A549 (cell line): ENCODE results near the gene TTC1.

Experiments
- CTCF ChIP-seq: fragments of >200 bp; sonication (Bioruptor Twin); formaldehyde crosslinking; IDR thresholded peaks from 3 replicates; pipeline ENCODE4 v1.5.1; 2016
- ESRRA ChIP-seq: fragments of 150-350 bp; IDR thresholded peaks from 2 replicates; pipeline ENCODE4 v1.6.1; 2014; ENCODE audit warnings: mild to moderate bottlenecking, low read length, borderline replicate concordance
- HES2 ChIP-seq: fragments of >200 bp; sonication (Bioruptor Twin); formaldehyde crosslinking; IDR thresholded peaks from 2 replicates; pipeline ENCODE4 v1.6.1; 2016
- JUN ChIP-seq, 2 experiments: fragments of >200 bp; sonication (Bioruptor Twin); formaldehyde crosslinking; IDR thresholded peaks; 2 replicates in 1 of 2; 3 replicates in 1 of 2; pipeline ENCODE4 v1.6.1; 2016 to 2017
- MAFK ChIP-seq: fragments of 450-650 bp; IDR thresholded peaks from 2 replicates; pipeline ENCODE4 v1.6.1; 2014; ENCODE audit not compliant: partially characterized antibody
- PBX3 ChIP-seq: IDR thresholded peaks from 2 replicates; pipeline ENCODE4 v1.6.1; 2012
- POLR2A ChIP-seq: IDR thresholded peaks from 2 replicates; pipeline ENCODE4 v1.6.1; 2012; ENCODE audit warnings: mild to moderate bottlenecking, low read length
- POLR2AphosphoS2 ChIP-seq: conservative IDR thresholded peaks from 2 replicates; pipeline ENCODE4 v1.6.1; 2012; ENCODE audit warnings: low read length, improper control_type of control experiment, inconsistent platforms
- RAD21 ChIP-seq, 2 experiments: fragments of >200 bp in 1 of 2; sonication (Bioruptor Twin) in 1 of 2; formaldehyde crosslinking in 1 of 2; IDR thresholded peaks in 1 of 2; conservative IDR thresholded peaks in 1 of 2; 2 replicates in 1 of 2; 3 replicates in 1 of 2; pipeline ENCODE4 v1.6.1; 2012 to 2018; ENCODE audit warnings: inconsistent platforms in 1 of 2
- RNF2 ChIP-seq: fragments of 200-600 bp; sonication (generic); IDR thresholded peaks from 2 replicates; pipeline ENCODE4 v1.6.1; 2016; ENCODE audit warnings: low read depth, mild to moderate bottlenecking, antibody characterized with exemption, moderate library complexity, borderline replicate concordance

- TF ChIP-seq HES2, result no peak
- TF ChIP-seq POLR2A, result no peak
- TF ChIP-seq CTCF, result no peak
- TF ChIP-seq JUN (IDR thresholded peaks at IDR 0.05), result no peak
- TF ChIP-seq RAD21 (conservative IDR thresholded peaks at IDR 0.05 in 1 of 2, IDR thresholded peaks at IDR 0.05 in 1 of 2), result no peak
- TF ChIP-seq PBX3, result no peak
- no peak for TF ChIP-seq POLR2AphosphoS2
- no peak for TF ChIP-seq ESRRA
- TF ChIP-seq MAFK, result no peak
- TF ChIP-seq RNF2, result no peak
These were observed 14.3 kb downstream of the TTC1 start for GRCh38 chr5:160023007-160023907.
